ENCODE data around the gene RBM20.

DNA sequence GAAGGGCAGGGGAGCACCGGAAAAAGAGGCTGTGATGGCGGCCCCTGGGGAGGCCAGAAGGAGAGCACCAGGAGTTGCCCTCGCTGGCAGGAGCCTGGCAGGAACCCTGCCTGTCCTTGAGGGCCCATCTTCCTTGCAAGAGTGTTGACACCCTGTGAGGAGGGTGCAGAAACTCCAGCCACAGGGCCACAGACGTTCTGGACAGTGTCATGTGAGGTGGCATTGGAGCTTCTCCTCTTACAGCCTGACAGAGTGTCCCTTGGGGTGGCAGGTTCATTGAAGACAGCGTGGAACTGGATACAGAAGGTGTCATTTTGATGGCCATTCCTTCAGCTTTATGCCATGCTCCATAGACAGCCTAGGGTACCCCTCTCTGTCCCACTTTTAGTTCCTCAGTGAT, 54.2 kb downstream of the RBM20 start:
- TF ChIP-seq, protein P1, sequence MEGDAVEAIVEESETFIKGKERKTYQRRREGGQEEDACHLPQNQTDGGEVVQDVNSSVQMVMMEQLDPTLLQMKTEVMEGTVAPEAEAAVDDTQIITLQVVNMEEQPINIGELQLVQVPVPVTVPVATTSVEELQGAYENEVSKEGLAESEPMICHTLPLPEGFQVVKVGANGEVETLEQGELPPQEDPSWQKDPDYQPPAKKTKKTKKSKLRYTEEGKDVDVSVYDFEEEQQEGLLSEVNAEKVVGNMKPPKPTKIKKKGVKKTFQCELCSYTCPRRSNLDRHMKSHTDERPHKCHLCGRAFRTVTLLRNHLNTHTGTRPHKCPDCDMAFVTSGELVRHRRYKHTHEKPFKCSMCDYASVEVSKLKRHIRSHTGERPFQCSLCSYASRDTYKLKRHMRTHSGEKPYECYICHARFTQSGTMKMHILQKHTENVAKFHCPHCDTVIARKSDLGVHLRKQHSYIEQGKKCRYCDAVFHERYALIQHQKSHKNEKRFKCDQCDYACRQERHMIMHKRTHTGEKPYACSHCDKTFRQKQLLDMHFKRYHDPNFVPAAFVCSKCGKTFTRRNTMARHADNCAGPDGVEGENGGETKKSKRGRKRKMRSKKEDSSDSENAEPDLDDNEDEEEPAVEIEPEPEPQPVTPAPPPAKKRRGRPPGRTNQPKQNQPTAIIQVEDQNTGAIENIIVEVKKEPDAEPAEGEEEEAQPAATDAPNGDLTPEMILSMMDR (conservative IDR thresholded peaks at IDR 0.05; ENCODE audit: low read depth, low read length): no peak
- TF ChIP-seq, protein P2, sequence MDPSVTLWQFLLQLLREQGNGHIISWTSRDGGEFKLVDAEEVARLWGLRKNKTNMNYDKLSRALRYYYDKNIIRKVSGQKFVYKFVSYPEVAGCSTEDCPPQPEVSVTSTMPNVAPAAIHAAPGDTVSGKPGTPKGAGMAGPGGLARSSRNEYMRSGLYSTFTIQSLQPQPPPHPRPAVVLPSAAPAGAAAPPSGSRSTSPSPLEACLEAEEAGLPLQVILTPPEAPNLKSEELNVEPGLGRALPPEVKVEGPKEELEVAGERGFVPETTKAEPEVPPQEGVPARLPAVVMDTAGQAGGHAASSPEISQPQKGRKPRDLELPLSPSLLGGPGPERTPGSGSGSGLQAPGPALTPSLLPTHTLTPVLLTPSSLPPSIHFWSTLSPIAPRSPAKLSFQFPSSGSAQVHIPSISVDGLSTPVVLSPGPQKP (IDR thresholded peaks at IDR 0.05; ENCODE audit: borderline replicate concordance, low read depth, low read length): no peak
- no peak for TF ChIP-seq POLR2A (IDR thresholded peaks at IDR 0.05; ENCODE audit: low read depth, low read length)
- no peak for TF ChIP-seq FOS (IDR thresholded peaks at IDR 0.05; ENCODE audit: low read depth, low read length)
